ENCODE results near the gene TRIM2. TPM values are rescaled to one million over a fixed set of nuclear protein-coding genes. Genes with fewer than 3 reads are reported as not detected.
"Not testable (repeated sequence)": the region's sequence is repeated elsewhere in the genome, so short reads cannot be mapped to it uniquely, and the experiment has no call there.

Gene TRIM2
- total RNA-seq, 4 donors from 2014 or later = 146 to 229 (median 192) TPM

GRCh38 chr4:153159016-153159415 lies 45.2 kb upstream of the TRIM2 start:
- no peaks in the 10 kb centered on the region for H3K27me3 ChIP-seq
- intact Hi-C loops (cut with DNase I) = no loop called here
- 93 to 94% methylated on average over 4 of the region's 4 CpGs for WGBS, 2 donors
- no peak overlapping the region for H3K27ac ChIP-seq
- peaks cover 4 to 12% of the 10 kb centered on the region in 2 donors for H3K4me1 ChIP-seq
- no peak overlapping the region for H3K4me3 ChIP-seq (replicated peaks in 1 of 3)
- no peaks in the 10 kb centered on the region for H3K36me3 ChIP-seq
- no peaks in the 10 kb centered on the region for H3K9me3 ChIP-seq
- DNase-seq = no peak
- TF ChIP-seq CTCF (IDR thresholded peaks at IDR 0.05) (no peak), POLR2A (IDR thresholded peaks at IDR 0.05) (no peak)

- 60 to 80% methylated on average over 5 of the region's 5 CpGs for WGBS, 2 donors
- intact Hi-C loops (cut with DNase I) = no loop called here
- peaks cover 0 to 9% of the 10 kb centered on the region in 2 donors for H3K4me1 ChIP-seq
- TF ChIP-seq POLR2A (IDR thresholded peaks at IDR 0.05) (no peak), CTCF (IDR thresholded peaks at IDR 0.05) (no peak)
- no peak for DNase-seq
- H3K27me3 ChIP-seq = no peaks in the 10 kb centered on the region
- H3K4me3 ChIP-seq (replicated peaks in 1 of 3) = no peak overlapping the region
- H3K9me3 ChIP-seq = no peaks in the 10 kb centered on the region
- H3K36me3 ChIP-seq = no peaks in the 10 kb centered on the region
- no peak overlapping the region for H3K27ac ChIP-seq
Measured at GRCh38 chr4:153159728-153160221, 44.5 kb upstream of the TRIM2 start.

- TF ChIP-seq POLR2A (IDR thresholded peaks at IDR 0.05) (no peak), CTCF (IDR thresholded peaks at IDR 0.05) (no peak)
- WGBS, 2 donors = 83 to 94% methylated on average over 4 of the region's 4 CpGs
- no peak overlapping the region for H3K27ac ChIP-seq
- H3K4me1 ChIP-seq = peaks cover 0 to 9% of the 10 kb centered on the region in 2 donors
- H3K9me3 ChIP-seq = no peaks in the 10 kb centered on the region
- intact Hi-C loops (cut with DNase I) = no loop called here
- no peaks in the 10 kb centered on the region for H3K27me3 ChIP-seq
- no peak for DNase-seq
- no peak overlapping the region for H3K4me3 ChIP-seq (replicated peaks in 1 of 3)
- H3K36me3 ChIP-seq = no peaks in the 10 kb centered on the region
Measured at GRCh38 chr4:153160821-153161220, 43.4 kb upstream of the TRIM2 start.

- no peak for TF ChIP-seq CTCF (IDR thresholded peaks at IDR 0.05)
- no peak for TF ChIP-seq POLR2A (IDR thresholded peaks at IDR 0.05)
- H3K4me1 ChIP-seq = peaks cover 0 to 9% of the 10 kb centered on the region in 2 donors
Measured at GRCh38 chr4:153161226-153161963, 42.8 kb upstream of the TRIM2 start.

GRCh38 chr4:153165236-153165635 lies 39.0 kb upstream of the TRIM2 start:
- H3K4me3 ChIP-seq (replicated peaks in 1 of 3); intact Hi-C loops (cut with DNase I); DNase-seq; H3K27me3 ChIP-seq; H3K4me1 ChIP-seq; H3K9me3 ChIP-seq; H3K27ac ChIP-seq; H3K36me3 ChIP-seq: not testable (repeated sequence)
- 97 to 99% methylated on average over 5 of the region's 5 CpGs for WGBS, 2 donors

More at GRCh38 chr4:153161226-153161963, 42.8 kb upstream of the TRIM2 start:
- no peaks in the 10 kb centered on the region for H3K36me3 ChIP-seq
- intact Hi-C loops (cut with DNase I) = no loop called here
- WGBS, 2 donors = 51 to 62% methylated on average over 7 of the region's 7 CpGs
- H3K27ac ChIP-seq = no peak overlapping the region
- no peak overlapping the region for H3K4me3 ChIP-seq (replicated peaks in 1 of 3)
- H3K9me3 ChIP-seq = no peaks in the 10 kb centered on the region
- DNase-seq = no peak
- H3K27me3 ChIP-seq = no peaks in the 10 kb centered on the region

Data from thyroid gland (tissue), 4 donors.